DMS79 treated with DMSO at 0.1 percent for 48 hours (cell line): ENCODE measurements around the gene HOATZ.

Experiments
- DNase-seq: peaks from one replicate; lab custom pipeline; 2025; lab: John Stamatoyannopoulos, UW

The HOATZ gene

GRCh38 chr11:111514216-111515031 lies at the start of gene HOATZ:
HOATZ (plus strand) TSS chr11:111514778; CDS start chr11:111514785, 7 bp downstream.
- DNase-seq: no peak

GRCh38 chr11:111465400-111465799 lies 49.2 kb upstream of the HOATZ start:
- no peak for DNase-seq

- DNase-seq: no peak
Measured at GRCh38 chr11:111466615-111467014, 48.0 kb upstream of the HOATZ start.

- no peak for DNase-seq
Measured at GRCh38 chr11:111469200-111469599, 45.4 kb upstream of the HOATZ start.

GRCh38 chr11:111472228-111472627 lies 42.4 kb upstream of the HOATZ start:
- no peak for DNase-seq

GRCh38 chr11:111474432-111474831 lies 40.1 kb upstream of the HOATZ start:
- no peak for DNase-seq

- DNase-seq: no peak
Measured at GRCh38 chr11:111476366-111476765, 38.2 kb upstream of the HOATZ start.

GRCh38 chr11:111476956-111477355 lies 37.6 kb upstream of the HOATZ start:
- no peak for DNase-seq

- DNase-seq: no peak
Measured at GRCh38 chr11:111477898-111478297, 36.7 kb upstream of the HOATZ start.

GRCh38 chr11:111479666-111480065 lies 34.9 kb upstream of the HOATZ start:
- no peak for DNase-seq

- DNase-seq: no peak
Measured at GRCh38 chr11:111483431-111483830, 31.1 kb upstream of the HOATZ start.

- no peak for DNase-seq
Measured at GRCh38 chr11:111490496-111490895, 24.1 kb upstream of the HOATZ start.

- DNase-seq: no peak
Measured at GRCh38 chr11:111494040-111494439, 20.5 kb upstream of the HOATZ start.

- DNase-seq: no peak
Measured at GRCh38 chr11:111499483-111499882, 15.1 kb upstream of the HOATZ start.

- DNase-seq: no peak
Measured at GRCh38 chr11:111500481-111500880, 14.1 kb upstream of the HOATZ start.

- peak; percentile 26 for DNase-seq
Measured at GRCh38 chr11:111502611-111503010, 12.0 kb upstream of the HOATZ start.

- peak; percentile 53 for DNase-seq
Measured at GRCh38 chr11:111510311-111510710, 4.3 kb upstream of the HOATZ start.

- DNase-seq: peak; percentile 30
Measured at GRCh38 chr11:111512296-111513239, 2.0 kb upstream of the HOATZ start, which contains the start of gene BTG4. BTG4 (minus strand) TSS chr11:111512386; CDS start chr11:111498776, 13,610 bp downstream.

GRCh38 chr11:111513240-111513605 lies 1.4 kb upstream of the HOATZ start:
- no peak for DNase-seq

GRCh38 chr11:111515591-111515990 lies 1.0 kb downstream of the HOATZ start:
- DNase-seq: no peak

GRCh38 chr11:111518668-111519067 lies 4.1 kb downstream of the HOATZ start:
- no peak for DNase-seq

- no peak for DNase-seq
Measured at GRCh38 chr11:111520560-111520959, 6.0 kb downstream of the HOATZ start.

GRCh38 chr11:111521135-111521534 lies 6.6 kb downstream of the HOATZ start:
- no peak for DNase-seq
